HepG2 (cell line): ENCODE results near the gene SIGLEC15. TPM values are rescaled to one million over a fixed set of nuclear protein-coding genes. Genes with fewer than 3 reads are reported as not detected.

ENCODE experiments used
- ATAC-seq: fragments of 200-7000 bp; cut with Tn5 transposase; 3 replicates; pipeline ENCODE4 v1.9.1; 2020; ENCODE audit warnings: mild to moderate bottlenecking, moderate library complexity
- BruUV-seq: library from RNA; stranded (reverse); fragments of 400-500 nt; replicated peaks from 2 replicates; lab custom pipeline; 2021; lab: Mats Ljungman, UMichigan
- CTCF ChIA-PET: fragments of 300-600 bp; formaldehyde crosslinking; extraction: SDS; loops from one replicate; lab custom pipeline; 2021; ENCODE audit warnings: low total read pairs, inconsistent platforms, low intra/inter-chr PET ratio; lab: Yijun Ruan, JAX
- POLR2A ChIA-PET: fragments of 350-600 bp; sonication (Branson Sonifier 250); formaldehyde crosslinking; loops from one replicate; lab custom pipeline; 2020; ENCODE audit warnings: antibody characterized with exemption, inconsistent platforms; lab: Yijun Ruan, JAX
- DNase-seq: peaks from one replicate; pipeline ENCODE4 v3.0.0-alpha.2; 2015; ENCODE audit warnings: low spot score
- FAIRE-seq: peaks from 3 replicates; lab custom pipeline; 2011; peaks lifted over from hg19 to GRCh38; lab: Jason Lieb, UNC
- H2AFZ ChIP-seq: one replicate; pipeline ENCODE4 v1.6.1; 2011; ENCODE audit warnings: low read length, inconsistent platforms
- H3K27ac ChIP-seq: fragments of 300-600 bp; 3 replicates; pipeline ENCODE4 v1.8.0; 2011; ENCODE audit warnings: mixed run types, mild to moderate bottlenecking, mixed read lengths, low read length, inconsistent platforms; ENCODE audit not compliant: insufficient read depth; ENCODE audit errors: extremely low read length
- H3K27me3 ChIP-seq, 2 experiments: fragments of 200-600 bp in 1 of 2; 2 replicates in 1 of 2; 3 replicates in 1 of 2; pipeline versions ENCODE4 v1.6.0 to v1.8.0; 2011; ENCODE audit warnings: low read length in 2 of 2, mild to moderate bottlenecking in 2 of 2, moderate library complexity in 2 of 2, inconsistent platforms in 1 of 2; ENCODE audit not compliant: insufficient read depth in 2 of 2, control insufficient read depth in 1 of 2
- H3K36me3 ChIP-seq, 2 experiments: fragments of 200-600 bp in 1 of 2; replicated peaks in 1 of 2; 2 replicates in 1 of 2; 3 replicates in 1 of 2; pipeline versions ENCODE4 v1.5.1 to v1.8.0; 2011; ENCODE audit warnings: low read length in 2 of 2, inconsistent platforms in 1 of 2; ENCODE audit not compliant: insufficient read depth in 2 of 2, control insufficient read depth in 1 of 2
- H3K4me1 ChIP-seq: 2 replicates; pipeline ENCODE4 v1.5.1; 2012; ENCODE audit warnings: low read length, inconsistent platforms; ENCODE audit not compliant: insufficient read depth
- H3K4me2 ChIP-seq: 2 replicates; pipeline ENCODE4 v1.6.0; 2011; ENCODE audit warnings: low read depth, low read length, inconsistent platforms
- H3K4me3 ChIP-seq, 3 experiments: fragments of 200-600 bp in 1 of 3; sonication (generic), shearing (Covaris generic) in 1 of 3; replicated peaks in 1 of 3; 2 replicates each; pipeline ENCODE4 v1.5.1; 2011 to 2016; ENCODE audit warnings: low read length in 3 of 3, inconsistent platforms in 2 of 3, low read depth in 2 of 3, mild to moderate bottlenecking in 2 of 3, control low read depth in 1 of 3, mixed read lengths in 1 of 3; ENCODE audit not compliant: insufficient read depth in 1 of 3
- H3K79me2 ChIP-seq: one replicate; pipeline ENCODE4 v1.6.1; 2011; ENCODE audit warnings: low read length, inconsistent platforms; ENCODE audit not compliant: insufficient read depth
- H3K9ac ChIP-seq: 2 replicates; pipeline ENCODE4 v1.6.0; 2011; ENCODE audit warnings: mild to moderate bottlenecking, low read depth, low read length, inconsistent platforms; ENCODE audit not compliant: insufficient read depth
- H3K9me3 ChIP-seq: 2 replicates; pipeline ENCODE4 v1.5.1; 2012; ENCODE audit warnings: mild to moderate bottlenecking, low read length
- H4K20me1 ChIP-seq: 2 replicates; pipeline ENCODE4 v1.6.0; 2011; ENCODE audit warnings: inconsistent platforms, mild to moderate bottlenecking, low read length, moderate library complexity; ENCODE audit not compliant: insufficient read depth
- ASH2L ChIP-seq: fragments of 300-600, 200-600 bp; sonication (generic); IDR thresholded peaks from 2 replicates; pipeline ENCODE4 v1.7.0; 2017; ENCODE audit warnings: low read depth, mild to moderate bottlenecking, moderate library complexity, mixed read lengths, low read length; ENCODE audit not compliant: insufficient read length
- CREM ChIP-seq, 2 experiments: sonication (generic) in 1 of 2; formaldehyde crosslinking in 1 of 2; IDR thresholded peaks; 2 replicates each; pipeline versions ENCODE4 v1.4.0 to v1.6.1; 2016 to 2020; ENCODE audit warnings: antibody characterized with exemption in 1 of 2, mild to moderate bottlenecking in 1 of 2, missing genetic modification reagents in 1 of 2
- GTF3A ChIP-seq: sonication (generic); formaldehyde crosslinking; conservative IDR thresholded peaks from 2 replicates; pipeline ENCODE4 v1.4.0; 2020; ENCODE audit warnings: mild to moderate bottlenecking, missing genetic modification reagents
- GZF1 ChIP-seq: sonication (generic); formaldehyde crosslinking; IDR thresholded peaks from 2 replicates; pipeline ENCODE4 v1.5.1; 2020; ENCODE audit warnings: mild to moderate bottlenecking, missing genetic modification reagents
- MEIS2 ChIP-seq: sonication (generic); formaldehyde crosslinking; IDR thresholded peaks from 2 replicates; pipeline ENCODE4 v1.9.0; 2021; ENCODE audit warnings: mild to moderate bottlenecking, missing genetic modification reagents
- SMARCE1 ChIP-seq: fragments of 450-650 bp; IDR thresholded peaks from 2 replicates; pipeline ENCODE4 v1.6.1; 2017; ENCODE audit warnings: borderline replicate concordance
- SP1 ChIP-seq, 2 experiments: fragments of 450-650 bp in 1 of 2; sonication (generic) in 1 of 2; formaldehyde crosslinking in 1 of 2; IDR thresholded peaks; 2 replicates each; pipeline versions ENCODE4 v1.4.0 to v1.6.1; 2016 to 2020; ENCODE audit warnings: missing genetic modification reagents in 1 of 2
- ZBTB7B ChIP-seq: sonication (generic); formaldehyde crosslinking; IDR thresholded peaks from 2 replicates; pipeline ENCODE4 v1.4.0; 2020; ENCODE audit warnings: missing genetic modification reagents
- ZNF224 ChIP-seq: sonication (generic); formaldehyde crosslinking; IDR thresholded peaks from 2 replicates; pipeline ENCODE4 v1.5.0; 2020; ENCODE audit warnings: mild to moderate bottlenecking, missing genetic modification reagents
- ZNF790 ChIP-seq: sonication (generic); formaldehyde crosslinking; IDR thresholded peaks from 2 replicates; pipeline ENCODE4 v1.8.0; 2022; ENCODE audit warnings: missing genetic modification reagents, mild to moderate bottlenecking, borderline replicate concordance
- ZNF792 ChIP-seq: IDR thresholded peaks from 2 replicates; pipeline ENCODE4 v1.6.1; 2016
- ZNF839 ChIP-seq: sonication (generic); formaldehyde crosslinking; IDR thresholded peaks from 2 replicates; pipeline ENCODE4 v1.4.0; 2020; ENCODE audit warnings: missing genetic modification reagents, mild to moderate bottlenecking, borderline replicate concordance
- WGBS: methylation state at CpG from one replicate; pipeline ENCODE4 v1.1.6; 2017; ENCODE audit warnings: low lambda C conversion rate; 5-methylcytosine and 5-hydroxymethylcytosine counted together
- in situ Hi-C: cut with HindIII; loops from 2 replicates; pipeline ENCODE4 v1.10.0; 2017; ENCODE audit warnings: low pct_unique_long_range_greater_than_20kb; ENCODE audit not compliant: extremely low pct_ligation_motif_present
- intact Hi-C: fragments of 100-400 bp; cut with micrococcal nuclease; formaldehyde crosslinking; loops from one replicate; pipeline ENCODE4 v1.10.0; 2022; ENCODE audit not compliant: unreplicated experiment
- polyA plus RNA-seq, 8 experiments: library from polyadenylated mRNA; depleted of rRNA in 3 of 8; stranded (reverse) in 7 of 8; unstranded in 1 of 8; fragments of >200 nt; fragmentation: Illumina TruSeq in 4 of 8; extraction: Trizol in 4 of 8; gene quantifications; 2 replicates each; pipeline versions ENCODE4 v1.2.1 to v1.2.3, GENCODE V29; 2011 to 2016; ENCODE audit warnings: low read depth in 4 of 8, missing spikeins in 1 of 8, mixed read lengths in 1 of 8; ENCODE audit not compliant: insufficient read depth in 1 of 8
- total RNA-seq, 5 experiments: library from RNA; depleted of rRNA; stranded (reverse); fragments of >200 nt; fragmentation: Illumina TruSeq; extraction: Trizol; gene quantifications; 2 replicates each; pipeline ENCODE4 v1.2.3, GENCODE V29; 2016; ENCODE audit warnings: low read depth in 1 of 5
- TF ChIP-seq, protein P1 (sequence below): sonication (generic); formaldehyde crosslinking; IDR thresholded peaks from 2 replicates; pipeline ENCODE4 v1.4.0; 2020; ENCODE audit warnings: missing genetic modification reagents, borderline replicate concordance
- TF ChIP-seq, protein P2 (sequence below), 2 experiments: sonication (generic) in 1 of 2; formaldehyde crosslinking in 1 of 2; IDR thresholded peaks; 2 replicates each; pipeline versions ENCODE4 v1.5.1 to v1.6.1; 2011 to 2020; ENCODE audit warnings: borderline replicate concordance in 1 of 2, low read depth in 1 of 2, low read length in 1 of 2, mild to moderate bottlenecking in 1 of 2, missing genetic modification reagents in 1 of 2, moderate library complexity in 1 of 2

The SIGLEC15 gene
- total and polyA plus RNA-seq, 2 of the 13 experiments (the other 11 are each of a cell fraction or from before 2014, with no cell fraction given), result not detected

DNA sequence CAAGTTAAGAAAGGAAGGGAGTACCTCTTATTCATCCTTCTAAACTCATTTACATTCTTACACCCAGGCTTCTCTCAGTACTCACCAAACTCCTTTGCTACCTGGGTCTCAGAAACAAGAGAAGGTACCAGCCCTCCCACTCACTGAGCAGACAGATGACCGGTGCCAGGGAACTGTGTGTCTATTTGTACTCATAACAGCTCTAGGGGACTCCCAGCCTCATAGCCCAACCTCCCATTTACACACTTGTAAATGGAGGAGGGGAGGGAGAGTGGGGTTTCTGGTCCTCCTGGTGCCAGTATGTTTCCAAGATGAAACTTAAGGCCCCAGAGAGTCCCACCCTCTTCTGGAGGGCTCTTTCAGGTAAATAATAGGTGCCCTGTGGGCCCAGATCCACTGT, 42.8 kb upstream of the SIGLEC15 start:
- no peak overlapping the region for H3K4me2 ChIP-seq
- ATAC-seq, result no peak
- H3K27ac ChIP-seq, result no peak overlapping the region
- H3K9ac ChIP-seq, result no peak overlapping the region
- H4K20me1 ChIP-seq, result no peaks in the 10 kb centered on the region
- H3K9me3 ChIP-seq, result no peaks in the 10 kb centered on the region
- in situ Hi-C loops, result no loop called here
- TF ChIP-seq ZNF792 (CRISPR knock-in tag) (no peak), SP1 (IDR thresholded peaks at IDR 0.05) (no peak), SP1 (CRISPR knock-in tag; IDR thresholded peaks at IDR 0.05) (no peak), ZNF839 (CRISPR knock-in tag) (no peak), SMARCE1 (no peak), ASH2L (no peak), GZF1 (no peak)
- no peaks in the 10 kb centered on the region for H3K4me1 ChIP-seq
- ChIA-PET POLR2A (no interaction called here), CTCF (no interaction called here)
- intact Hi-C loops, result no loop called here
- no peaks in the 10 kb centered on the region for H3K27me3 ChIP-seq
- 0% methylated on average over 1 of the region's 1 CpG for WGBS
- H3K36me3 ChIP-seq, result no peaks in the 10 kb centered on the region
- H2AFZ ChIP-seq, result no peak overlapping the region
- no peak overlapping the region for H3K4me3 ChIP-seq
- no peak for FAIRE-seq
- no peak for DNase-seq
- H3K79me2 ChIP-seq, result no peaks in the 10 kb centered on the region
- BruUV-seq, result no TSS peak

DNA sequence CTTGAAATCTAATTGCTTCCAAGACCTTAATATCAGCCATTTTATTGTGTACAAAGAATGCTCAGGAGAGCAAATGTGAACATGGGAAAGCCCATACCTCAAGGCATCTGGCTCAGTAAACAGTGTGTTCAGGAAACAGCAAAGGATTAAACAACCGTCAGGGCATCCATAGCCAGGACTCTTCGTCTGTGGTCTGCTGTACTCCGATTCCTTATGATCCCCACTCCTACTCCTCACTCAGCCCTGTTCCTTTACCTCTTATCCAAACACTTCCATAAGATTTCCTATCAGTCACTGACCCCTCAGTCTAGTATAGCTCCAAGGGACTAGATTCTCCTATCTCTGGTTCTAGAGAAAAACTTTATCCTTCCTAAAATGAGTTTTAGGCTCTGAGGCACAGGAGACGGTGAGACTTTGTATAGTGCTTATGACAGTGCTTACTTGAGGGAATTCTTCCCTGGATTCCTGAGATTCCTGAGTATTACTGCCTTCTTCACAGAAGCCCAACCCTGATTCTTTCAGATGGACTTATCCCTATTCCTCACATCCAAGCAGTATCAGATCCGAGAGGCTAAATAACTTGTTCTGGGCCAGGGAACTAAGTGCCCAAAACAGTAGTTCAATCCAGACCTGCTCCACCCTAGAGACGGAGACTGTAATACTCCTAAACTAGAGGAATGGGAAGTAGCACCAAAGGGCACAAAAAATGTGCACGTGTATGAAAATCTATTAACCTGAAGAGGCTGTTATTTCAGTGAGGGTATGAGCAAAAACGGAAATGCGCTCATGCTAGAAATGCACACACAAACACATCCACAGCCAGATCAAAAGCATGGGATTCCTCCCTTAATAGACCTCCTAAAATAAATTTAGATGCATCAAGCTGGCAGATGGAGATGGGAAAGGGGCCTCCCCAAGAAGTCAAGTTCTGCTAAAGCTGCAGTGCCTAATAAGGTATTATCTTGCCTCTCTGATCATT, 42.1 kb upstream of the SIGLEC15 start:
- Histone ChIP-seq H3K27me3 (no peaks in the 10 kb centered on the region), H3K4me2 (no peak overlapping the region), H3K4me1 (no peaks in the 10 kb centered on the region), H3K4me3 (no peak overlapping the region), H3K79me2 (no peaks in the 10 kb centered on the region), H3K36me3 (no peaks in the 10 kb centered on the region), H3K9ac (no peak overlapping the region), H3K9me3 (no peaks in the 10 kb centered on the region), H3K27ac (no peak overlapping the region), H4K20me1 (no peaks in the 10 kb centered on the region), H2AFZ (no peak overlapping the region)
- ChIA-PET CTCF (no interaction called here), POLR2A (no interaction called here)
- no peak for DNase-seq
- ATAC-seq, result no peak
- intact Hi-C loops (no loop called here), in situ Hi-C loops (no loop called here)
- BruUV-seq, result no TSS peak
- WGBS, result 40% methylated on average over 9 of the region's 9 CpGs
- no peak for FAIRE-seq
- no peak for TF ChIP-seq ZNF790 (CRISPR knock-in tag)
- TF ChIP-seq CREM (IDR thresholded peaks at IDR 0.05), result no peak
- TF ChIP-seq CREM (CRISPR knock-in tag; IDR thresholded peaks at IDR 0.05), result no peak
- TF ChIP-seq ZNF224, result no peak
- TF ChIP-seq, protein P1, sequence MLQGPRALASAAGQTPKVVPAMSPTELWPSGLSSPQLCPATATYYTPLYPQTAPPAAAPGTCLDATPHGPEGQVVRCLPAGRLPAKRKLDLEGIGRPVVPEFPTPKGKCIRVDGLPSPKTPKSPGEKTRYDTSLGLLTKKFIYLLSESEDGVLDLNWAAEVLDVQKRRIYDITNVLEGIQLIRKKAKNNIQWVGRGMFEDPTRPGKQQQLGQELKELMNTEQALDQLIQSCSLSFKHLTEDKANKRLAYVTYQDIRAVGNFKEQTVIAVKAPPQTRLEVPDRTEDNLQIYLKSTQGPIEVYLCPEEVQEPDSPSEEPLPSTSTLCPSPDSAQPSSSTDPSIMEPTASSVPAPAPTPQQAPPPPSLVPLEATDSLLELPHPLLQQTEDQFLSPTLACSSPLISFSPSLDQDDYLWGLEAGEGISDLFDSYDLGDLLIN (CRISPR knock-in tag), result no peak
- TF ChIP-seq MEIS2 (CRISPR knock-in tag), result no peak
- no peak for TF ChIP-seq ZBTB7B (CRISPR knock-in tag)
- TF ChIP-seq GTF3A (CRISPR knock-in tag), result no peak
- TF ChIP-seq, protein P2, sequence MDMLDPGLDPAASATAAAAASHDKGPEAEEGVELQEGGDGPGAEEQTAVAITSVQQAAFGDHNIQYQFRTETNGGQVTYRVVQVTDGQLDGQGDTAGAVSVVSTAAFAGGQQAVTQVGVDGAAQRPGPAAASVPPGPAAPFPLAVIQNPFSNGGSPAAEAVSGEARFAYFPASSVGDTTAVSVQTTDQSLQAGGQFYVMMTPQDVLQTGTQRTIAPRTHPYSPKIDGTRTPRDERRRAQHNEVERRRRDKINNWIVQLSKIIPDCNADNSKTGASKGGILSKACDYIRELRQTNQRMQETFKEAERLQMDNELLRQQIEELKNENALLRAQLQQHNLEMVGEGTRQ (IDR thresholded peaks at IDR 0.05; ENCODE audit: low read depth, low read length), result no peak
- TF ChIP-seq, protein P2 (CRISPR knock-in tag; IDR thresholded peaks at IDR 0.05; ENCODE audit: borderline replicate concordance), result no peak
